GM12878 (cell line): ENCODE data around the gene PEX11A. TPM values are rescaled to one million over a fixed set of nuclear protein-coding genes. Genes with fewer than 3 reads are reported as not detected.

Experiments used
- ATAC-seq: fragments of 200-7000 bp; cut with Tn5 transposase; 3 replicates; pipeline ENCODE4 v1.9.1; 2020; ENCODE audit warnings: mild to moderate bottlenecking, moderate library complexity
- BruUV-seq: library from RNA; stranded (reverse); fragments of 400-500 nt; replicated peaks from 2 replicates; lab custom pipeline; 2021; lab: Mats Ljungman, UMichigan
- CTCF ChIA-PET: fragments of 300-600 bp; sonication (Branson Sonifier 250); formaldehyde crosslinking; extraction: SDS; loops from one replicate; lab custom pipeline; 2021; ENCODE audit warnings: inconsistent platforms; lab: Yijun Ruan, JAX
- POLR2A ChIA-PET: fragments of 350-600 bp; formaldehyde crosslinking; extraction: SDS; loops from one replicate; lab custom pipeline; 2021; ENCODE audit warnings: inconsistent platforms; lab: Charles Lee
- RAD21 ChIA-PET: fragments of 300-600 bp; sonication (Branson Sonifier 250); formaldehyde crosslinking; loops from one replicate; lab custom pipeline; 2023; ENCODE audit warnings: antibody characterized with exemption; ENCODE audit not compliant: unreplicated experiment; lab: Charles Lee
- SMC1A ChIA-PET: fragments of 300-600 bp; sonication (Branson Sonifier 250); formaldehyde crosslinking; loops from one replicate; lab custom pipeline; 2023; ENCODE audit not compliant: unreplicated experiment, uncharacterized antibody; lab: Charles Lee
- DNase-seq: peaks from one replicate; pipeline ENCODE4 v3.0.0-alpha.2; 2011; ENCODE audit warnings: low read depth, low spot score
- FAIRE-seq: peaks from 3 replicates; lab custom pipeline; 2011; peaks lifted over from hg19 to GRCh38; lab: Jason Lieb, UNC
- H2AFZ ChIP-seq: 2 replicates; pipeline ENCODE4 v1.6.0; 2011; ENCODE audit warnings: low read depth, low read length, control low read depth; ENCODE audit not compliant: control insufficient read depth
- H3K27ac ChIP-seq: 2 replicates; pipeline ENCODE4 v1.5.1; 2011; ENCODE audit warnings: control low read depth; ENCODE audit not compliant: control insufficient read depth, insufficient read depth
- H3K27me3 ChIP-seq, 2 experiments: replicated peaks in 1 of 2; 2 replicates each; pipeline versions ENCODE4 v1.6.0 to v1.6.1; 2011; ENCODE audit warnings: low read length in 1 of 2; ENCODE audit not compliant: control insufficient read depth in 2 of 2, insufficient read depth in 2 of 2
- H3K36me3 ChIP-seq, 2 experiments: 2 replicates each; pipeline ENCODE4 v1.5.1; 2011; ENCODE audit warnings: low read length in 1 of 2; ENCODE audit not compliant: control insufficient read depth in 2 of 2, insufficient read depth in 2 of 2
- H3K4me1 ChIP-seq: 2 replicates; pipeline ENCODE4 v1.6.1; 2011; ENCODE audit warnings: mild to moderate bottlenecking, low read length, moderate library complexity, mixed read lengths; ENCODE audit not compliant: control insufficient read depth, insufficient read depth
- H3K4me2 ChIP-seq: 2 replicates; pipeline ENCODE4 v1.6.0; 2011; ENCODE audit warnings: control low read depth; ENCODE audit not compliant: control insufficient read depth, insufficient read depth
- H3K4me3 ChIP-seq: fragments of 200-600 bp; sonication (generic); 2 replicates; pipeline ENCODE4 v1.5.1; 2016
- H3K79me2 ChIP-seq: 2 replicates; pipeline ENCODE4 v1.6.0; 2011; ENCODE audit warnings: low read length; ENCODE audit not compliant: control insufficient read depth, insufficient read depth
- H3K9ac ChIP-seq: 2 replicates; pipeline ENCODE4 v1.8.0; 2011; ENCODE audit warnings: low read length, control low read depth, mixed read lengths; ENCODE audit not compliant: control insufficient read depth, insufficient read depth
- H3K9me3 ChIP-seq: replicated peaks from 3 replicates; pipeline ENCODE4 v1.5.1; 2011; ENCODE audit warnings: mild to moderate bottlenecking, low read length; ENCODE audit not compliant: control insufficient read depth, insufficient read depth
- H4K20me1 ChIP-seq: 2 replicates; pipeline ENCODE4 v1.6.0; 2011; ENCODE audit not compliant: control insufficient read depth, insufficient read depth
- CREB1 ChIP-seq: IDR thresholded peaks from 2 replicates; pipeline ENCODE4 v1.6.1; 2012; ENCODE audit warnings: low read depth, mild to moderate bottlenecking, inconsistent platforms
- E4F1 ChIP-seq: fragments of 450-650 bp; IDR thresholded peaks from 2 replicates; pipeline ENCODE4 v1.6.1; 2018; ENCODE audit warnings: borderline replicate concordance, mild to moderate bottlenecking; ENCODE audit not compliant: partially characterized antibody
- EED ChIP-seq: sonication (generic); IDR thresholded peaks from 2 replicates; pipeline ENCODE4 v1.6.1; 2016; ENCODE audit warnings: antibody characterized with exemption, low read depth
- ESRRA ChIP-seq: IDR thresholded peaks from 2 replicates; pipeline ENCODE4 v1.6.1; 2012; ENCODE audit warnings: mild to moderate bottlenecking, low read length, improper control_type of control experiment
- ETV6 ChIP-seq, 2 experiments: fragments of 450-650 bp in 1 of 2; IDR thresholded peaks in 1 of 2; conservative IDR thresholded peaks in 1 of 2; 2 replicates each; pipeline ENCODE4 v1.6.1; 2014; ENCODE audit warnings: antibody characterized with exemption in 1 of 2, borderline replicate concordance in 1 of 2, low read depth in 1 of 2, mild to moderate bottlenecking in 1 of 2, moderate library complexity in 1 of 2
- FOS ChIP-seq: IDR thresholded peaks from 3 replicates; pipeline ENCODE4 v1.6.1; 2011; ENCODE audit warnings: borderline replicate concordance; ENCODE audit not compliant: insufficient read length; ENCODE audit errors: extremely low read depth
- HSF1 ChIP-seq: fragments of 150-350 bp; IDR thresholded peaks from 2 replicates; pipeline ENCODE4 v1.6.1; 2014; ENCODE audit warnings: mild to moderate bottlenecking, low read depth, low read length
- SPI1 ChIP-seq: IDR thresholded peaks from 2 replicates; pipeline ENCODE4 v1.6.1; 2011; ENCODE audit warnings: low read depth, mild to moderate bottlenecking, low read length, moderate library complexity, borderline replicate concordance; ENCODE audit not compliant: insufficient read depth
- STAT1 ChIP-seq: fragments of 450-650 bp; conservative IDR thresholded peaks from 2 replicates; pipeline ENCODE4 v1.6.1; 2014; ENCODE audit warnings: antibody characterized with exemption, mild to moderate bottlenecking
- TARDBP ChIP-seq: IDR thresholded peaks from 2 replicates; pipeline ENCODE4 v1.6.1; 2016; ENCODE audit warnings: borderline replicate concordance
- ZBTB11 ChIP-seq: fragments of 450-650 bp; formaldehyde crosslinking; IDR thresholded peaks from 2 replicates; pipeline ENCODE4 v1.5.0; 2022; ENCODE audit warnings: mild to moderate bottlenecking, missing genetic modification characterization
- ZBTB40 ChIP-seq: fragments of 450-650 bp; IDR thresholded peaks from 2 replicates; pipeline ENCODE4 v1.6.1; 2016; ENCODE audit warnings: mild to moderate bottlenecking, moderate library complexity, borderline replicate concordance
- WGBS: methylation state at CpG from one replicate; pipeline ENCODE4 v1.1.6; 2016; ENCODE audit warnings: low lambda C conversion rate; ENCODE audit not compliant: insufficient replicate concordance, insufficient coverage; ENCODE audit errors: missing lambda C conversion rate; 5-methylcytosine and 5-hydroxymethylcytosine counted together
- in situ Hi-C: fragments of 300-500 bp; cut with MboI; formaldehyde crosslinking; loops from 9 replicates; pipeline ENCODE4 v1.14.3; 2018; ENCODE audit warnings: mixed read lengths
- intact Hi-C: fragments of 100-400 bp; cut with micrococcal nuclease; formaldehyde crosslinking; loops from one replicate; pipeline ENCODE4 v1.14.2; 2022; ENCODE audit not compliant: unreplicated experiment
- polyA plus RNA-seq, 11 experiments: library from polyadenylated mRNA; depleted of rRNA in 4 of 11; unstranded in 6 of 11; stranded (reverse) in 5 of 11; fragments of >200 nt; fragmentation: Nextera tagmentation in 4 of 11; fragmentation: Illumina TruSeq in 1 of 11; extraction: Ambion mirVana in 4 of 11; extraction: Trizol in 1 of 11; gene quantifications; 1 replicate in 1 of 11; 2 replicates in 10 of 11; pipeline versions ENCODE4 v1.2.1 to v1.2.3, GENCODE V29; 2011 to 2016; ENCODE audit warnings: inconsistent platforms in 2 of 11, missing spikeins in 2 of 11, low read depth in 1 of 11
- total RNA-seq, 4 experiments: library from RNA; depleted of rRNA in 3 of 4; stranded (reverse); fragments of >200 nt in 3 of 4; fragmentation: Illumina TruSeq in 1 of 4; extraction: Trizol in 1 of 4; gene quantifications; 2 replicates each; pipeline versions ENCODE4 v1.2.1 to v1.2.3, GENCODE V29; 2013 to 2021

The PEX11A gene
- total and polyA plus RNA-seq, 10 of the 15 experiments (the other 5 are each of a cell fraction or from before 2014, with no cell fraction given), result 1.4 to 2.8 (median 2.0) TPM

- Histone ChIP-seq H3K4me1 (no peaks in the 10 kb centered on the region), H2AFZ (no peak overlapping the region), H3K27ac (no peak overlapping the region), H4K20me1 (no peaks in the 10 kb centered on the region), H3K4me2 (no peak overlapping the region), H3K79me2 (no peaks in the 10 kb centered on the region), H3K9ac (no peak overlapping the region), H3K4me3 (no peak overlapping the region), H3K36me3 (no peaks in the 10 kb centered on the region), H3K27me3 (no peaks in the 10 kb centered on the region; a peak in 1 of 4 replicates), H3K9me3 (no peaks in the 10 kb centered on the region)
- ATAC-seq (no peak), FAIRE-seq (no peak), DNase-seq (no peak)
- WGBS, result 2% methylated on average over 2 of the region's 2 CpGs
- in situ Hi-C loops, result no loop called here
- no peak for TF ChIP-seq SPI1
- no peak for TF ChIP-seq ETV6 (conservative IDR thresholded peaks at IDR 0.05 in 1 of 2, IDR thresholded peaks at IDR 0.05 in 1 of 2; ENCODE audit: borderline replicate concordance in 1 of 2, low read depth in 1 of 2)
- TF ChIP-seq ZBTB40, result no peak
- no peak for TF ChIP-seq E4F1
- no peak for TF ChIP-seq HSF1
- TF ChIP-seq STAT1, result no peak
- no peak for TF ChIP-seq FOS
- TF ChIP-seq TARDBP, result no peak
- TF ChIP-seq EED, result no peak
- no peak for TF ChIP-seq CREB1
- TF ChIP-seq ZBTB11 (CRISPR knock-in tag), result no peak
- no peak for TF ChIP-seq ESRRA
- ChIA-PET POLR2A (no interaction called here), RAD21 (no interaction called here), CTCF (no interaction called here), SMC1A (no interaction called here)
- no TSS peak for BruUV-seq
- intact Hi-C loops, result no loop called here
Measured at GRCh38 chr15:89693091-89693490, 2.5 kb upstream of the PEX11A start.
